PC-9 (cell line): ENCODE results near the gene FZD7. TPM values are rescaled to one million over a fixed set of nuclear protein-coding genes. Genes with fewer than 3 reads are reported as not detected.

ENCODE experiments used
- BruUV-seq: library from RNA; stranded (reverse); fragments of 400-500 nt; replicated peaks from 2 replicates; lab custom pipeline; 2021; lab: Mats Ljungman, UMichigan
- CTCF ChIA-PET: fragments of 300-600 bp; sonication (Branson Sonifier 250); formaldehyde crosslinking; loops from one replicate; lab custom pipeline; 2022; ENCODE audit warnings: antibody characterized with exemption; lab: Charles Lee
- POLR2A ChIA-PET: fragments of 300-600 bp; sonication (Branson Sonifier 250); formaldehyde crosslinking; loops from one replicate; lab custom pipeline; 2022; ENCODE audit warnings: antibody characterized with exemption; ENCODE audit not compliant: unreplicated experiment; lab: Charles Lee
- DNase-seq, 2 experiments: peaks; one replicate each; pipeline versions ENCODE4 v3.0.0 to v3.0.0-alpha.2; 2015 to 2022; ENCODE audit warnings: mixed read lengths in 1 of 2
- H2AFZ ChIP-seq: fragments of 200-600 bp; sonication (generic); 2 replicates; pipeline ENCODE4 v1.8.1; 2017; ENCODE audit warnings: antibody characterized with exemption
- H3F3A ChIP-seq: fragments of 200-600 bp; sonication (generic); 2 replicates; pipeline ENCODE4 v1.8.1; 2017; ENCODE audit warnings: antibody characterized with exemption, mild to moderate bottlenecking, low read depth; ENCODE audit not compliant: insufficient read depth
- H3K27ac ChIP-seq: fragments of 200-600 bp; sonication (generic); 2 replicates; pipeline ENCODE4 v1.6.1; 2016; ENCODE audit warnings: mixed run types
- H3K27me3 ChIP-seq: fragments of 200-600 bp; sonication (generic); 2 replicates; pipeline ENCODE4 v1.6.1; 2016; ENCODE audit warnings: low read depth, mixed run types; ENCODE audit not compliant: insufficient read depth
- H3K36me3 ChIP-seq: fragments of 200-600 bp; sonication (generic); 2 replicates; pipeline ENCODE4 v1.6.1; 2016; ENCODE audit warnings: low read depth, mixed run types
- H3K4me1 ChIP-seq: fragments of 200-600 bp; sonication (generic); replicated peaks from 2 replicates; pipeline ENCODE4 v1.6.1; 2016; ENCODE audit warnings: mixed run types; ENCODE audit not compliant: insufficient read depth
- H3K4me2 ChIP-seq: fragments of 200-600 bp; sonication (generic); 2 replicates; pipeline ENCODE4 v1.6.1; 2017; ENCODE audit warnings: mixed run types
- H3K4me3 ChIP-seq: fragments of 200-600 bp; sonication (generic); 2 replicates; pipeline ENCODE4 v1.6.1; 2016; ENCODE audit warnings: mixed run types
- H3K79me2 ChIP-seq: fragments of 200-600 bp; sonication (generic); 2 replicates; pipeline ENCODE4 v1.6.1; 2017; ENCODE audit warnings: low read depth, mixed run types
- H3K9me2 ChIP-seq: fragments of 200-600 bp; sonication (generic); 2 replicates; pipeline ENCODE4 v1.8.1; 2017; ENCODE audit warnings: mild to moderate bottlenecking; ENCODE audit not compliant: insufficient read depth
- H3K9me3 ChIP-seq: fragments of 200-600 bp; sonication (generic); 2 replicates; pipeline ENCODE4 v1.8.1; 2016; ENCODE audit warnings: low read depth; ENCODE audit not compliant: insufficient read depth
- H4K20me1 ChIP-seq: fragments of 200-600 bp; sonication (generic); 2 replicates; pipeline ENCODE4 v1.8.1; 2017; ENCODE audit not compliant: insufficient read depth
- EZH2 ChIP-seq: fragments of 200-600 bp; sonication (generic); IDR thresholded peaks from 2 replicates; pipeline ENCODE4 v1.8.0; 2017; ENCODE audit warnings: antibody characterized with exemption, low read depth
- intact Hi-C: fragments of 100-400 bp; cut with micrococcal nuclease; formaldehyde crosslinking; loops from one replicate; pipeline ENCODE4 v1.10.0; 2022; ENCODE audit not compliant: unreplicated experiment
- total RNA-seq: library from RNA; stranded (reverse); gene quantifications from 2 replicates; pipeline ENCODE4 v1.2.3, GENCODE V29; 2021
- TF ChIP-seq, protein P1 (sequence below): fragments of 200-600 bp; sonication (generic); conservative IDR thresholded peaks from 2 replicates; pipeline ENCODE4 v1.6.1; 2017; ENCODE audit warnings: mixed run types, antibody characterized with exemption, mild to moderate bottlenecking, moderate library complexity

Gene FZD7
- total RNA-seq, 1 experiment from 2014 or later = 26.8 TPM

GRCh38 chr2:202009019-202009481 lies 24.6 kb upstream of the FZD7 start:
- intact Hi-C loops = no loop called here
- Histone ChIP-seq H3K9me2 (no peaks in the 10 kb centered on the region; the same call in 1 of the 2 replicates), H3K27ac (no peak overlapping the region), H3K27me3 (no peaks in the 10 kb centered on the region), H3K36me3 (no peaks in the 10 kb centered on the region), H2AFZ (no peak overlapping the region), H3F3A (no peaks in the 10 kb centered on the region), H3K4me2 (no peak overlapping the region), H3K4me3 (no peak overlapping the region), H4K20me1 (no peaks in the 10 kb centered on the region), H3K4me1 (no peaks in the 10 kb centered on the region), H3K9me3 (no peaks in the 10 kb centered on the region), H3K79me2 (no peaks in the 10 kb centered on the region)
- CTCF ChIA-PET = no interaction called here
- BruUV-seq = no TSS peak
- no peak for DNase-seq
- TF ChIP-seq EZH2 = no peak
- TF ChIP-seq, protein P1, sequence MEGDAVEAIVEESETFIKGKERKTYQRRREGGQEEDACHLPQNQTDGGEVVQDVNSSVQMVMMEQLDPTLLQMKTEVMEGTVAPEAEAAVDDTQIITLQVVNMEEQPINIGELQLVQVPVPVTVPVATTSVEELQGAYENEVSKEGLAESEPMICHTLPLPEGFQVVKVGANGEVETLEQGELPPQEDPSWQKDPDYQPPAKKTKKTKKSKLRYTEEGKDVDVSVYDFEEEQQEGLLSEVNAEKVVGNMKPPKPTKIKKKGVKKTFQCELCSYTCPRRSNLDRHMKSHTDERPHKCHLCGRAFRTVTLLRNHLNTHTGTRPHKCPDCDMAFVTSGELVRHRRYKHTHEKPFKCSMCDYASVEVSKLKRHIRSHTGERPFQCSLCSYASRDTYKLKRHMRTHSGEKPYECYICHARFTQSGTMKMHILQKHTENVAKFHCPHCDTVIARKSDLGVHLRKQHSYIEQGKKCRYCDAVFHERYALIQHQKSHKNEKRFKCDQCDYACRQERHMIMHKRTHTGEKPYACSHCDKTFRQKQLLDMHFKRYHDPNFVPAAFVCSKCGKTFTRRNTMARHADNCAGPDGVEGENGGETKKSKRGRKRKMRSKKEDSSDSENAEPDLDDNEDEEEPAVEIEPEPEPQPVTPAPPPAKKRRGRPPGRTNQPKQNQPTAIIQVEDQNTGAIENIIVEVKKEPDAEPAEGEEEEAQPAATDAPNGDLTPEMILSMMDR = no peak
- POLR2A ChIA-PET = no interaction called here

- H3K9me3 ChIP-seq = no peaks in the 10 kb centered on the region
- H3K4me2 ChIP-seq = no peak overlapping the region
- ChIA-PET POLR2A (no interaction called here), CTCF (no interaction called here)
- H3K36me3 ChIP-seq = no peaks in the 10 kb centered on the region
- H3F3A ChIP-seq = no peaks in the 10 kb centered on the region
- no peaks in the 10 kb centered on the region for H4K20me1 ChIP-seq
- no peak overlapping the region for H3K4me3 ChIP-seq
- DNase-seq = no peak
- H3K27me3 ChIP-seq = no peaks in the 10 kb centered on the region
- intact Hi-C loops = no loop called here
- no peaks in the 10 kb centered on the region; the same call in 1 of the 2 replicates for H3K9me2 ChIP-seq
- H3K79me2 ChIP-seq = no peaks in the 10 kb centered on the region
- H3K27ac ChIP-seq = no peak overlapping the region
- H3K4me1 ChIP-seq = no peaks in the 10 kb centered on the region
- TF ChIP-seq, protein P1 = no peak
- TF ChIP-seq EZH2 = no peak
- H2AFZ ChIP-seq = no peak overlapping the region
- BruUV-seq = no TSS peak
Measured at GRCh38 chr2:202009581-202009980, 24.1 kb upstream of the FZD7 start.

- ChIA-PET POLR2A (no interaction called here), CTCF (no interaction called here)
- H3K9me2 ChIP-seq = no peaks in the 10 kb centered on the region; the same call in 1 of the 2 replicates
- no peaks in the 10 kb centered on the region for H4K20me1 ChIP-seq
- intact Hi-C loops = no loop called here
- no peaks in the 10 kb centered on the region for H3K36me3 ChIP-seq
- H3K27ac ChIP-seq = no peak overlapping the region
- no peaks in the 10 kb centered on the region for H3F3A ChIP-seq
- H3K4me3 ChIP-seq = no peak overlapping the region
- no peaks in the 10 kb centered on the region for H3K9me3 ChIP-seq
- TF ChIP-seq EZH2 = no peak
- TF ChIP-seq, protein P1 = no peak
- H3K4me1 ChIP-seq = no peaks in the 10 kb centered on the region
- no TSS peak for BruUV-seq
- no peaks in the 10 kb centered on the region for H3K27me3 ChIP-seq
- H3K79me2 ChIP-seq = no peaks in the 10 kb centered on the region
- no peak overlapping the region for H2AFZ ChIP-seq
- no peak for DNase-seq
- no peak overlapping the region for H3K4me2 ChIP-seq
Measured at GRCh38 chr2:202014318-202014717, 19.3 kb upstream of the FZD7 start.
